RCC 7860 (cell line): Measurements from ENCODE around the gene LRRC45.

Experiments used
- DNase-seq: peaks from one replicate; pipeline ENCODE4 v3.0.0-alpha.2; 2015; ENCODE audit warnings: low spot score
- FAIRE-seq: peaks from 2 replicates; lab custom pipeline; 2012; peaks lifted over from hg19 to GRCh38; lab: Jason Lieb, UNC

The LRRC45 gene

GRCh38 chr17:82080048-82080788 is 57.1 kb downstream of the LRRC45 start:
- DNase-seq = no peak
- no peak for FAIRE-seq
